Measurements from ENCODE around the gene SLC35E1.
A peak's percentile ranks its signal among the peaks of the same experiment; 100 is the strongest.

Gene SLC35E1

GRCh38 chr19:16529466-16530144, 42.6 kb downstream of the SLC35E1 start:
- TF ChIP-seq, protein P1, sequence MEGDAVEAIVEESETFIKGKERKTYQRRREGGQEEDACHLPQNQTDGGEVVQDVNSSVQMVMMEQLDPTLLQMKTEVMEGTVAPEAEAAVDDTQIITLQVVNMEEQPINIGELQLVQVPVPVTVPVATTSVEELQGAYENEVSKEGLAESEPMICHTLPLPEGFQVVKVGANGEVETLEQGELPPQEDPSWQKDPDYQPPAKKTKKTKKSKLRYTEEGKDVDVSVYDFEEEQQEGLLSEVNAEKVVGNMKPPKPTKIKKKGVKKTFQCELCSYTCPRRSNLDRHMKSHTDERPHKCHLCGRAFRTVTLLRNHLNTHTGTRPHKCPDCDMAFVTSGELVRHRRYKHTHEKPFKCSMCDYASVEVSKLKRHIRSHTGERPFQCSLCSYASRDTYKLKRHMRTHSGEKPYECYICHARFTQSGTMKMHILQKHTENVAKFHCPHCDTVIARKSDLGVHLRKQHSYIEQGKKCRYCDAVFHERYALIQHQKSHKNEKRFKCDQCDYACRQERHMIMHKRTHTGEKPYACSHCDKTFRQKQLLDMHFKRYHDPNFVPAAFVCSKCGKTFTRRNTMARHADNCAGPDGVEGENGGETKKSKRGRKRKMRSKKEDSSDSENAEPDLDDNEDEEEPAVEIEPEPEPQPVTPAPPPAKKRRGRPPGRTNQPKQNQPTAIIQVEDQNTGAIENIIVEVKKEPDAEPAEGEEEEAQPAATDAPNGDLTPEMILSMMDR (conservative IDR thresholded peaks at IDR 0.05; ENCODE audit: low read depth, low read length), result no peak
- H3K4me3 ChIP-seq (ENCODE audit: low read length), result no peak overlapping the region
- DNase-seq (ENCODE audit: low read depth), result no peak

- DNase-seq (ENCODE audit: low read depth), result no peak
- TF ChIP-seq, protein P1 (conservative IDR thresholded peaks at IDR 0.05; ENCODE audit: low read depth, low read length), result peak; percentile 63
- H3K4me3 ChIP-seq (ENCODE audit: low read length), result no peak overlapping the region
These were observed 44.2 kb downstream of the SLC35E1 start for GRCh38 chr19:16527971-16528521.

DNA sequence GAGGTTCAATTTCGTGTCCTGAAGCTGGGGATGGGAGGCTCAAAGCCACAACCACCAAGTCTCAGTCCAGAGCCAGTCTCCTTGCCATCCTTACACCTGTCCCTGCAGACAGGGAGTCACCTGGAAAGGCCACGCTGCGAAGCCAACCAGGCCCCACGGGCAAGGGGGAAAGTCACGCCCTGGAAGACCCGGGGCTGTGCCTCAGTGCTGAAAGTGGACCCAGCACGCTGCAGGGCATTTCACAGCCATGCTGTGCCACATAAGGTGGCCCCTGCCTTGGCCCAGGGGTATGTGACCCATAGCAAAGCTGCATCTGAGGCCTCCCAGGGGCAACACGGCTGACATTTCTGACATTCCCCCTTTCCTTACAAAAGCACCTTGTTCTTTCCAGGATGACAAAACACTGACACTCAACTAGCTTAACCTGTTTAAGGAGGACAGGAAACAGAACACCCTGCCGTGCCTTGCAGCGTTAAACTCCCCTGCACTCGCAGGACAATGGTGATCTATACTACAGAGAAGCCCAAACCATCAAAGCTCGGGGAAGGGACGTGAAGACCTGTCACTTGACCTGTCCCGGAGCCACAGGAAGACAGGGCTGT, 44.8 kb downstream of the SLC35E1 start:
- H3K4me3 ChIP-seq (ENCODE audit: low read length), result no peak overlapping the region
- no peak for DNase-seq (ENCODE audit: low read depth)
- TF ChIP-seq, protein P1 (conservative IDR thresholded peaks at IDR 0.05; ENCODE audit: low read depth, low read length), result no peak

GRCh38 chr19:16525751-16526481, 46.3 kb downstream of the SLC35E1 start:
- TF ChIP-seq, protein P1 (conservative IDR thresholded peaks at IDR 0.05; ENCODE audit: low read depth, low read length), result no peak
- no peak for DNase-seq (ENCODE audit: low read depth)
- H3K4me3 ChIP-seq (ENCODE audit: low read length), result no peak overlapping the region

- TF ChIP-seq, protein P1 (conservative IDR thresholded peaks at IDR 0.05; ENCODE audit: low read depth, low read length), result no peak
- H3K4me3 ChIP-seq (ENCODE audit: low read length), result no peak overlapping the region
- no peak for DNase-seq (ENCODE audit: low read depth)
These were observed 47.1 kb downstream of the SLC35E1 start for GRCh38 chr19:16524991-16525734.

DNA sequence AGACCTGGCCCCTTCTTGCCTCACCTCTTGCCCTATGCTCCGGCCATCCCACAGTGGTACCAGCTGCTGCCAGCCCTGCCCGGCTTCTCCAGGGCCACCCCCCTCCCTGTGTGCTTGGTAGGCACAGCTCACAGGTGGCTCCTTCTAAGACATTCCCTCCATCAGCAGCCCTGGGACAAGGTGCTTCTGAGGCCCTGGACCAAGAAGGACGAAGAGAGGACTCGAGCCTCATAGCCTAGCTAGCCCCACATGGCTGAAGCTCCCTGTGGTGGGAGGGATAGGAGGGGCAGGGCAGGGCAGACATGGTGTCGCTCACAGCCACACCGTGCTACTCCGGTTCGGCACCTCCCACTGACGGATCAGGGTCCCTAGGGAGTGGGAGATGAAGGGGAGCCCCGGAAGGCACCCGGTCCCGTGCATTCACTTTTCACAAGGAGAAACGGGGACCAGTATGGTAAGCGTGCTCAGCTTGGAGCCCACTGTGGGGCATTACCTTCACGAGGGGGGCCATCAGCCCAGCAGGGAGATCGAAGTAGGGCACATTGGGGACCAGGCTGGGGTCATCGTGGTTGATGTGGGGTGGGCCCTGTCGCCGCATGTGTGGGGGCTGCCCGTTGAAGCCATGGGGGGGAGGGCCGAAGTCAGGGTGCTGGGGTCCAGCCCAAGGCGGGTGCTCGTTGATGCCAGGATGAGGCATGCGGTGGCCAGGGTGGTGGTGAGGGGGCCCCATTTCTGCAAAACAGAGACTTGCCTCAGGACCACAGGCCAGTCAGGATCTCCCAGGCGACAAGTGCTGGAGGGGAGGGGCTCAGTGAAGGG, 49.4 kb downstream of the SLC35E1 start:
- TF ChIP-seq, protein P1 (conservative IDR thresholded peaks at IDR 0.05; ENCODE audit: low read depth, low read length), result no peak
- DNase-seq (ENCODE audit: low read depth), result no peak
- no peak overlapping the region for H3K4me3 ChIP-seq (ENCODE audit: low read length)

Data from retinal pigment epithelial cell (primary cell).